NCI-H1105 (cell line): Measurements from ENCODE around the gene XIRP1.

ENCODE experiments used
- DNase-seq: peaks from one replicate; lab custom pipeline; 2025; lab: John Stamatoyannopoulos, UW

Gene XIRP1

GRCh38 chr3:39144095-39144747 is 48.2 kb downstream of the XIRP1 start:
- DNase-seq = peak; percentile 90

GRCh38 chr3:39143051-39143885 is 49.1 kb downstream of the XIRP1 start:
- DNase-seq = no peak

- DNase-seq = peak; percentile 55
These were observed 50.3 kb downstream of the XIRP1 start for GRCh38 chr3:39142067-39142466.

GRCh38 chr3:39141171-39141995 is 51.0 kb downstream of the XIRP1 start:
- no peak for DNase-seq

GRCh38 chr3:39140341-39140971 is 51.9 kb downstream of the XIRP1 start:
- DNase-seq = no peak

GRCh38 chr3:39139442-39139841 is 53.0 kb downstream of the XIRP1 start:
- DNase-seq = no peak

- no peak for DNase-seq
These were observed 53.5 kb downstream of the XIRP1 start for GRCh38 chr3:39138804-39139415.

GRCh38 chr3:39137991-39138803 is 54.2 kb downstream of the XIRP1 start:
- DNase-seq = no peak

- DNase-seq = no peak
These were observed 54.9 kb downstream of the XIRP1 start for GRCh38 chr3:39137435-39137936.

GRCh38 chr3:39136533-39137434 is 55.6 kb downstream of the XIRP1 start:
- DNase-seq = no peak

GRCh38 chr3:39135170-39135805 is 57.1 kb downstream of the XIRP1 start:
- DNase-seq = no peak

- no peak for DNase-seq
These were observed 58.1 kb downstream of the XIRP1 start for GRCh38 chr3:39134305-39134704.

- DNase-seq = no peak
These were observed 58.6 kb downstream of the XIRP1 start for GRCh38 chr3:39133822-39134221.
